Measurements from ENCODE around the gene FNDC3B. TPM values are rescaled to one million over a fixed set of nuclear protein-coding genes. Genes with fewer than 3 reads are reported as not detected.

The FNDC3B gene
- total RNA-seq, 1 experiment from 2014 or later = 173 TPM

DNA sequence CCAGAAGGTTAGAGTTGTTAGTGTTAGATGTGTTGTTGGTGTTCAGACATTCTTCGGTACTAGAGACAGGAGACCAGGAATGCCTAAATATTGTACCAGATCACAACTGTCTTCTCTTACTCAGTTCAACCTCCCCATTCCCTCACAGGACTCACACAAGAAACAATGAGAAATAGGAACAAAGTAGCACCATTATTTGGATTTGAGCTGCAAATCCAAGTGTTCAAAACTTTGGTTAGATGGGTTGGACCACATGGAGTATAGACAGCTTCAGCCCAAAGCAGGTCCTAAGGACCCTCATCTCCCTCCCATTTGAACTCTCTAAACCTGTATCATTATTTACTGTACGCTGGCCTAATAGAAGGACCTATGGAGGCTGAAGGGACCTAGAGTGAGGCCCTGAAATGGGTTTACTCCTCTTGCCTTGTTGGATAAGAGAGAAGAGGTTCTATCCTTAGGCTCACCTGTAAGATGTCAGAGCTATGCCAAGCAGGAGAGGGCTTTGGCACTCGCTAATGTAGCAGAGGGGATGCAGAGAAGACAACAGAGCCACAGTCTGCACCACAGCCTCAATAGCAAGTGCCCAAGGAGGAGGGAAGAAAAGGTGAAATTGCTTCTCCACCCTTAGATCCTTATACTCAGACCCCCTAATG, 70.9 kb downstream of the FNDC3B start:
- no peak for DNase-seq (ENCODE audit: low read depth, low spot score)
- no peaks in the 10 kb centered on the region for H3K9me3 ChIP-seq (ENCODE audit: control insufficient read depth, insufficient read depth, low read depth, low read length)
- intact Hi-C loops (cut with micrococcal nuclease; ENCODE audit: unreplicated experiment) = no loop called here
- no peaks in the 10 kb centered on the region for H3K27me3 ChIP-seq (ENCODE audit: control insufficient read depth, insufficient read depth, low read length)
- no peak overlapping the region for H3K27ac ChIP-seq (ENCODE audit: low read length)
- in situ Hi-C loops (cut with HindIII; ENCODE audit: low pct_unique_long_range_greater_than_20kb, low sequenced_read_pairs) = no loop called here
- peaks cover 33% of the 10 kb centered on the region for H3K4me1 ChIP-seq (ENCODE audit: control insufficient read depth, insufficient read depth, low read length)
- ChIA-PET POLR2A (no interaction called here), CTCF (no interaction called here)
- no peak for ATAC-seq
- H3K4me3 ChIP-seq (ENCODE audit: low read depth in 2 of 2, low read length in 2 of 2) = no peak overlapping the region
- no TSS peak for BruUV-seq (replicated peaks)
- H3K36me3 ChIP-seq (ENCODE audit: control insufficient read depth, insufficient read depth, low read length) = peaks cover 9% of the 10 kb centered on the region; the same call in 1 of the 2 replicates
- TF ChIP-seq, protein P1, sequence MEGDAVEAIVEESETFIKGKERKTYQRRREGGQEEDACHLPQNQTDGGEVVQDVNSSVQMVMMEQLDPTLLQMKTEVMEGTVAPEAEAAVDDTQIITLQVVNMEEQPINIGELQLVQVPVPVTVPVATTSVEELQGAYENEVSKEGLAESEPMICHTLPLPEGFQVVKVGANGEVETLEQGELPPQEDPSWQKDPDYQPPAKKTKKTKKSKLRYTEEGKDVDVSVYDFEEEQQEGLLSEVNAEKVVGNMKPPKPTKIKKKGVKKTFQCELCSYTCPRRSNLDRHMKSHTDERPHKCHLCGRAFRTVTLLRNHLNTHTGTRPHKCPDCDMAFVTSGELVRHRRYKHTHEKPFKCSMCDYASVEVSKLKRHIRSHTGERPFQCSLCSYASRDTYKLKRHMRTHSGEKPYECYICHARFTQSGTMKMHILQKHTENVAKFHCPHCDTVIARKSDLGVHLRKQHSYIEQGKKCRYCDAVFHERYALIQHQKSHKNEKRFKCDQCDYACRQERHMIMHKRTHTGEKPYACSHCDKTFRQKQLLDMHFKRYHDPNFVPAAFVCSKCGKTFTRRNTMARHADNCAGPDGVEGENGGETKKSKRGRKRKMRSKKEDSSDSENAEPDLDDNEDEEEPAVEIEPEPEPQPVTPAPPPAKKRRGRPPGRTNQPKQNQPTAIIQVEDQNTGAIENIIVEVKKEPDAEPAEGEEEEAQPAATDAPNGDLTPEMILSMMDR (IDR thresholded peaks at IDR 0.05) = no peak
- TF ChIP-seq, protein P2, sequence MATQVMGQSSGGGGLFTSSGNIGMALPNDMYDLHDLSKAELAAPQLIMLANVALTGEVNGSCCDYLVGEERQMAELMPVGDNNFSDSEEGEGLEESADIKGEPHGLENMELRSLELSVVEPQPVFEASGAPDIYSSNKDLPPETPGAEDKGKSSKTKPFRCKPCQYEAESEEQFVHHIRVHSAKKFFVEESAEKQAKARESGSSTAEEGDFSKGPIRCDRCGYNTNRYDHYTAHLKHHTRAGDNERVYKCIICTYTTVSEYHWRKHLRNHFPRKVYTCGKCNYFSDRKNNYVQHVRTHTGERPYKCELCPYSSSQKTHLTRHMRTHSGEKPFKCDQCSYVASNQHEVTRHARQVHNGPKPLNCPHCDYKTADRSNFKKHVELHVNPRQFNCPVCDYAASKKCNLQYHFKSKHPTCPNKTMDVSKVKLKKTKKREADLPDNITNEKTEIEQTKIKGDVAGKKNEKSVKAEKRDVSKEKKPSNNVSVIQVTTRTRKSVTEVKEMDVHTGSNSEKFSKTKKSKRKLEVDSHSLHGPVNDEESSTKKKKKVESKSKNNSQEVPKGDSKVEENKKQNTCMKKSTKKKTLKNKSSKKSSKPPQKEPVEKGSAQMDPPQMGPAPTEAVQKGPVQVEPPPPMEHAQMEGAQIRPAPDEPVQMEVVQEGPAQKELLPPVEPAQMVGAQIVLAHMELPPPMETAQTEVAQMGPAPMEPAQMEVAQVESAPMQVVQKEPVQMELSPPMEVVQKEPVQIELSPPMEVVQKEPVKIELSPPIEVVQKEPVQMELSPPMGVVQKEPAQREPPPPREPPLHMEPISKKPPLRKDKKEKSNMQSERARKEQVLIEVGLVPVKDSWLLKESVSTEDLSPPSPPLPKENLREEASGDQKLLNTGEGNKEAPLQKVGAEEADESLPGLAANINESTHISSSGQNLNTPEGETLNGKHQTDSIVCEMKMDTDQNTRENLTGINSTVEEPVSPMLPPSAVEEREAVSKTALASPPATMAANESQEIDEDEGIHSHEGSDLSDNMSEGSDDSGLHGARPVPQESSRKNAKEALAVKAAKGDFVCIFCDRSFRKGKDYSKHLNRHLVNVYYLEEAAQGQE (IDR thresholded peaks at IDR 0.05; ENCODE audit: insufficient read depth in 1 of 2, low read depth in 2 of 2, low read length in 1 of 2) = no peak
- no peak for TF ChIP-seq SIN3A (IDR thresholded peaks at IDR 0.05; ENCODE audit: borderline replicate concordance, insufficient read depth, low read depth, low read length)
- no peak for TF ChIP-seq POLR2AphosphoS5 (IDR thresholded peaks at IDR 0.05; ENCODE audit: low read depth, low read length)
- no peak for TF ChIP-seq TCF7L2 (IDR thresholded peaks at IDR 0.05; ENCODE audit: low read depth, low read length)

DNA sequence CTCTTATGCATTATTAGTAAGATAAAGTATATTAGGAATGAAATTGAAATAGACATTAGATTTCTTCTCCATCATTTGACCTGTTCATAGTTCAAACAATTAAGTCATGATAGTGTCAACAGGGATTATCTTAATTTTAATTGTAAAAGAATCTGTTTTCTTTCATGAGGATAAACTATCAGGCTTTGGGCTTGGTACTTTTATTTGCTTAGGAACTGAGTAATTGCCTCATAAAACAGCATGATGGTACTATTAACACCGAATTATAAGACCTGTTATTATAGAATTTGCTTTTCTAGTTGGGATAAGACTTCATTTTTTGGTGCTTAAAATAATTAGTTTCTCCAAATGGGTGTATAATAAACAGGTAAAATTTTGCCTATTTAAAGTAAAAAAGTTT, 71.8 kb downstream of the FNDC3B start:
- intact Hi-C loops (cut with micrococcal nuclease; ENCODE audit: unreplicated experiment) (no loop called here), in situ Hi-C loops (cut with HindIII; ENCODE audit: low pct_unique_long_range_greater_than_20kb, low sequenced_read_pairs) (no loop called here)
- peaks cover 25% of the 10 kb centered on the region for H3K4me1 ChIP-seq (ENCODE audit: control insufficient read depth, insufficient read depth, low read length)
- H3K36me3 ChIP-seq (ENCODE audit: control insufficient read depth, insufficient read depth, low read length) = peaks cover 11% of the 10 kb centered on the region; the same call in 1 of the 2 replicates
- no TSS peak for BruUV-seq (replicated peaks)
- H3K9me3 ChIP-seq (ENCODE audit: control insufficient read depth, insufficient read depth, low read depth, low read length) = no peaks in the 10 kb centered on the region
- H3K27me3 ChIP-seq (ENCODE audit: control insufficient read depth, insufficient read depth, low read length) = no peaks in the 10 kb centered on the region
- DNase-seq (ENCODE audit: low read depth, low spot score) = no peak
- no peak for ATAC-seq
- POLR2A ChIA-PET = no interaction called here
- TF ChIP-seq TCF7L2 (IDR thresholded peaks at IDR 0.05; ENCODE audit: low read depth, low read length) = no peak
- TF ChIP-seq, protein P1 (IDR thresholded peaks at IDR 0.05) = no peak
- TF ChIP-seq SIN3A (IDR thresholded peaks at IDR 0.05; ENCODE audit: borderline replicate concordance, insufficient read depth, low read depth, low read length) = no peak
- TF ChIP-seq POLR2AphosphoS5 (IDR thresholded peaks at IDR 0.05; ENCODE audit: low read depth, low read length) = no peak
- TF ChIP-seq, protein P2 (IDR thresholded peaks at IDR 0.05; ENCODE audit: insufficient read depth in 1 of 2, low read depth in 2 of 2, low read length in 1 of 2) = no peak
- H3K4me3 ChIP-seq (ENCODE audit: low read depth in 2 of 2, low read length in 2 of 2) = no peak overlapping the region
- CTCF ChIA-PET = no interaction called here
- H3K27ac ChIP-seq (ENCODE audit: low read length) = no peak overlapping the region
